A549 (cell line): ENCODE measurements around the gene GPRIN3. TPM values are rescaled to one million over a fixed set of nuclear protein-coding genes. Genes with fewer than 3 reads are reported as not detected.

Experiments
- ATAC-seq, 2 experiments: fragments of 200-7000 bp in 1 of 2; fragments of >200 bp in 1 of 2; cut with Nextera tagmentation in 1 of 2; cut with Tn5 transposase in 1 of 2; 3 replicates each; pipeline versions ENCODE4 v1.8.0 to v1.9.1; 2018 to 2020; ENCODE audit warnings: mild to moderate bottlenecking in 1 of 2, moderate library complexity in 1 of 2
- CTCF ChIA-PET: fragments of 300-600 bp; sonication (Branson Sonifier 250); formaldehyde crosslinking; extraction: SDS; loops from one replicate; lab custom pipeline; 2021; ENCODE audit warnings: antibody characterized with exemption, inconsistent platforms; lab: Yijun Ruan, JAX
- POLR2A ChIA-PET: fragments of 350-600 bp; formaldehyde crosslinking; extraction: SDS; loops from one replicate; lab custom pipeline; 2021; ENCODE audit warnings: antibody characterized with exemption, inconsistent platforms; lab: Yijun Ruan, JAX
- DNase-seq, 2 experiments: peaks; one replicate each; pipeline versions ENCODE4 v3.0.0 to v3.0.0-alpha.2; 2011 to 2016; ENCODE audit warnings: low read depth in 1 of 2, low spot score in 1 of 2
- FAIRE-seq: peaks from 2 replicates; lab custom pipeline; 2011; peaks lifted over from hg19 to GRCh38; lab: Jason Lieb, UNC
- H3K27ac ChIP-seq, 2 experiments: fragments of >200 bp; sonication (Bioruptor Twin); formaldehyde crosslinking; 3 replicates each; pipeline ENCODE4 v1.5.1; 2016 to 2017
- H3K4me1 ChIP-seq: fragments of >200 bp; sonication (Bioruptor Twin); formaldehyde crosslinking; 3 replicates; pipeline ENCODE4 v1.6.1; 2016
- H3K4me2 ChIP-seq: fragments of >200 bp; sonication (Bioruptor Twin); formaldehyde crosslinking; 3 replicates; pipeline ENCODE4 v1.6.1; 2016
- H3K4me3 ChIP-seq: fragments of >200 bp; sonication (Bioruptor Twin); formaldehyde crosslinking; 3 replicates; pipeline ENCODE4 v1.5.1; 2016
- H3K9me3 ChIP-seq: fragments of >200 bp; sonication (Bioruptor Twin); formaldehyde crosslinking; 3 replicates; pipeline ENCODE4 v1.6.1; 2016
- CHD2 ChIP-seq: fragments of 150-350 bp; IDR thresholded peaks from 2 replicates; pipeline ENCODE4 v1.6.1; 2014; ENCODE audit warnings: low read length; ENCODE audit not compliant: partially characterized antibody
- CHD4 ChIP-seq: fragments of 200-600 bp; sonication (generic); IDR thresholded peaks from 2 replicates; pipeline ENCODE4 v1.6.1; 2016; ENCODE audit warnings: antibody characterized with exemption, mild to moderate bottlenecking, borderline replicate concordance
- ESRRA ChIP-seq: fragments of 150-350 bp; IDR thresholded peaks from 2 replicates; pipeline ENCODE4 v1.6.1; 2014; ENCODE audit warnings: mild to moderate bottlenecking, low read length, borderline replicate concordance
- FOSB ChIP-seq: fragments of 250-450 bp; sonication (Bioruptor Pico); IDR thresholded peaks from 2 replicates; pipeline ENCODE4 v1.5.0; 2020; ENCODE audit warnings: mild to moderate bottlenecking, moderate library complexity
- FOSL2 ChIP-seq, 2 experiments: fragments of 450-650 bp in 1 of 2; fragments of >200 bp in 1 of 2; sonication (Bioruptor Twin) in 1 of 2; formaldehyde crosslinking; IDR thresholded peaks; 2 replicates each; pipeline versions ENCODE4 v1.5.0 to v1.6.1; 2016 to 2020; ENCODE audit warnings: mild to moderate bottlenecking in 1 of 2, moderate library complexity in 1 of 2
- FOXS1 ChIP-seq: fragments of 250-450 bp; sonication (Bioruptor Pico); IDR thresholded peaks from 2 replicates; pipeline ENCODE4 v1.5.0; 2020; ENCODE audit warnings: mild to moderate bottlenecking, moderate library complexity
- HOXB13 ChIP-seq: fragments of 250-450 bp; sonication (Bioruptor Pico); IDR thresholded peaks from 2 replicates; pipeline ENCODE4 v1.5.0; 2020; ENCODE audit warnings: low read depth, mild to moderate bottlenecking, moderate library complexity
- JUN ChIP-seq, 2 experiments: fragments of >200 bp; sonication (Bioruptor Twin); formaldehyde crosslinking; IDR thresholded peaks; 2 replicates in 1 of 2; 3 replicates in 1 of 2; pipeline ENCODE4 v1.6.1; 2016 to 2017
- KDM1A ChIP-seq: fragments of 200-600 bp; sonication (generic); IDR thresholded peaks from 2 replicates; pipeline ENCODE4 v1.6.1; 2016; ENCODE audit warnings: low read depth, mild to moderate bottlenecking
- KDM5A ChIP-seq: fragments of 200-600 bp; sonication (generic); IDR thresholded peaks from 2 replicates; pipeline ENCODE4 v1.6.1; 2016; ENCODE audit warnings: antibody characterized with exemption, mild to moderate bottlenecking
- NR3C1 ChIP-seq: fragments of >200 bp; sonication (Bioruptor Twin); formaldehyde crosslinking; IDR thresholded peaks from 3 replicates; pipeline ENCODE4 v1.6.1; 2017
- POLR2A ChIP-seq: IDR thresholded peaks from 2 replicates; pipeline ENCODE4 v1.6.1; 2012; ENCODE audit warnings: mild to moderate bottlenecking, low read length
- RAD21 ChIP-seq, 2 experiments: fragments of >200 bp in 1 of 2; sonication (Bioruptor Twin) in 1 of 2; formaldehyde crosslinking in 1 of 2; IDR thresholded peaks in 1 of 2; conservative IDR thresholded peaks in 1 of 2; 2 replicates in 1 of 2; 3 replicates in 1 of 2; pipeline ENCODE4 v1.6.1; 2012 to 2018; ENCODE audit warnings: inconsistent platforms in 1 of 2
- RARB ChIP-seq: fragments of 250-450 bp; sonication (Bioruptor Pico); IDR thresholded peaks from 2 replicates; pipeline ENCODE4 v1.8.0; 2021; ENCODE audit warnings: mild to moderate bottlenecking, moderate library complexity
- SMC3 ChIP-seq: fragments of >200 bp; sonication (Bioruptor Twin); formaldehyde crosslinking; IDR thresholded peaks from 3 replicates; pipeline ENCODE4 v1.6.1; 2018; ENCODE audit warnings: inconsistent platforms
- SREBF2 ChIP-seq: fragments of 450-650 bp; IDR thresholded peaks from 2 replicates; pipeline ENCODE4 v1.6.1; 2014; ENCODE audit warnings: mild to moderate bottlenecking, moderate library complexity
- ZC3H11A ChIP-seq: fragments of 450-650 bp; IDR thresholded peaks from 2 replicates; pipeline ENCODE4 v1.6.1; 2014; ENCODE audit warnings: antibody characterized with exemption, mild to moderate bottlenecking
- ZNF302 ChIP-seq: fragments of 250-450 bp; sonication (Bioruptor Pico); IDR thresholded peaks from 2 replicates; pipeline ENCODE4 v1.9.0; 2021; ENCODE audit warnings: inconsistent platforms, mild to moderate bottlenecking, moderate library complexity
- WGBS: methylation state at CpG from one replicate; pipeline ENCODE4 v1.1.6; 2017; ENCODE audit errors: missing lambda C conversion rate; 5-methylcytosine and 5-hydroxymethylcytosine counted together
- polyA plus RNA-seq, 4 experiments: library from polyadenylated mRNA; depleted of rRNA in 3 of 4; stranded (reverse); fragments of >200 nt; fragmentation: RNase III in 1 of 4; extraction: RNeasy Plus Mini Kit Qiagen cat#74134 plus additional on column Dnase treatment in 1 of 4; gene quantifications; 2 replicates in 3 of 4; 3 replicates in 1 of 4; pipeline ENCODE4 v1.2.3, GENCODE V29; 2011 to 2017
- TF ChIP-seq, protein P1 (sequence below): fragments of >200 bp; sonication (Bioruptor Twin); formaldehyde crosslinking; IDR thresholded peaks from 2 replicates; pipeline ENCODE4 v1.6.1; 2016
- TF ChIP-seq, protein P2 (sequence below): fragments of 250-450 bp; sonication (Bioruptor Pico); IDR thresholded peaks from 2 replicates; pipeline ENCODE4 v1.5.0; 2021; ENCODE audit warnings: mild to moderate bottlenecking, moderate library complexity, borderline replicate concordance
- TF ChIP-seq, protein P3 (sequence below): IDR thresholded peaks from 2 replicates; pipeline ENCODE4 v1.6.1; 2012
- TF ChIP-seq, protein P4 (sequence below): fragments of 450-650 bp; IDR thresholded peaks from 2 replicates; pipeline ENCODE4 v1.6.1; 2014; ENCODE audit warnings: antibody characterized with exemption
- TF ChIP-seq, protein P5 (sequence below): IDR thresholded peaks from 2 replicates; pipeline ENCODE4 v1.6.1; 2012; ENCODE audit warnings: low read depth, borderline replicate concordance
- TF ChIP-seq, protein P6 (sequence below): fragments of >200 bp; sonication (Bioruptor Twin); formaldehyde crosslinking; IDR thresholded peaks from 3 replicates; pipeline ENCODE4 v1.6.1; 2016

GPRIN3 gene
- polyA plus RNA-seq, 2 of the 4 experiments (the other 2 are of a cell fraction): 6.8 to 18.7 TPM

DNA sequence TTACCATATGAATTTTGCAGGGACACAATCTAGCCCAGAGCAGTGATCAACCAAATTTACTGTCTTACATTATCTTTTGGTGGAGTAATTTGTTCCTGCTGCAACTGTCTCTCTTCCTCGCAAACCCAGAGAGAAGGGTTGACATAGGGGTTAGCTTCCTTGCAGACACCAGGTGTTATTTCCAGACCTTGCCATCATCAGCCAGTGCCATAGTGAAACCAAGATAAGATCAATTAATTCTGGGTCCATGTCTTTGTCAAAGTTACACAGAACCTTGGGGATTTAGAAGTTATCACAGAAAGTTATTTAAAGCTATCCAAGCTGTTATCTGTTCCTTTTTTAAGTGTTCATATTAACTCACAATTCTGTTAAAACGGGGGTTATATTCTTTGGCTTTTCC is 23.6 kb upstream of the GPRIN3 start:
- no peaks in the 10 kb centered on the region for H3K4me1 ChIP-seq
- ChIA-PET CTCF (no interaction called here), POLR2A (no interaction called here)
- no peak overlapping the region for H3K4me2 ChIP-seq
- FAIRE-seq (no peak), DNase-seq (no peak), ATAC-seq (no peak)
- 94% methylated on average over 2 of the region's 2 CpGs for WGBS
- TF ChIP-seq ZC3H11A: no peak
- no peak for TF ChIP-seq KDM5A
- TF ChIP-seq, protein P1, sequence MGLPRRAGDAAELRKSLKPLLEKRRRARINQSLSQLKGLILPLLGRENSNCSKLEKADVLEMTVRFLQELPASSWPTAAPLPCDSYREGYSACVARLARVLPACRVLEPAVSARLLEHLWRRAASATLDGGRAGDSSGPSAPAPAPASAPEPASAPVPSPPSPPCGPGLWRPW: no peak
- TF ChIP-seq, protein P2, sequence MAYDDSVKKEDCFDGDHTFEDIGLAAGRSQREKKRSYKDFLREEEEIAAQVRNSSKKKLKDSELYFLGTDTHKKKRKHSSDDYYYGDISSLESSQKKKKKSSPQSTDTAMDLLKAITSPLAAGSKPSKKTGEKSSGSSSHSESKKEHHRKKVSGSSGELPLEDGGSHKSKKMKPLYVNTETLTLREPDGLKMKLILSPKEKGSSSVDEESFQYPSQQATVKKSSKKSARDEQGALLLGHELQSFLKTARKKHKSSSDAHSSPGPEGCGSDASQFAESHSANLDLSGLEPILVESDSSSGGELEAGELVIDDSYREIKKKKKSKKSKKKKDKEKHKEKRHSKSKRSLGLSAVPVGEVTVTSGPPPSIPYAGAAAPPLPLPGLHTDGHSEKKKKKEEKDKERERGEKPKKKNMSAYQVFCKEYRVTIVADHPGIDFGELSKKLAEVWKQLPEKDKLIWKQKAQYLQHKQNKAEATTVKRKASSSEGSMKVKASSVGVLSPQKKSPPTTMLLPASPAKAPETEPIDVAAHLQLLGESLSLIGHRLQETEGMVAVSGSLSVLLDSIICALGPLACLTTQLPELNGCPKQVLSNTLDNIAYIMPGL (CRISPR knock-in tag): no peak
- no peak for TF ChIP-seq CHD4
- TF ChIP-seq, protein P3, sequence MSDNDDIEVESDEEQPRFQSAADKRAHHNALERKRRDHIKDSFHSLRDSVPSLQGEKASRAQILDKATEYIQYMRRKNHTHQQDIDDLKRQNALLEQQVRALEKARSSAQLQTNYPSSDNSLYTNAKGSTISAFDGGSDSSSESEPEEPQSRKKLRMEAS: no peak
- no peak for TF ChIP-seq CHD2
- TF ChIP-seq, protein P4, sequence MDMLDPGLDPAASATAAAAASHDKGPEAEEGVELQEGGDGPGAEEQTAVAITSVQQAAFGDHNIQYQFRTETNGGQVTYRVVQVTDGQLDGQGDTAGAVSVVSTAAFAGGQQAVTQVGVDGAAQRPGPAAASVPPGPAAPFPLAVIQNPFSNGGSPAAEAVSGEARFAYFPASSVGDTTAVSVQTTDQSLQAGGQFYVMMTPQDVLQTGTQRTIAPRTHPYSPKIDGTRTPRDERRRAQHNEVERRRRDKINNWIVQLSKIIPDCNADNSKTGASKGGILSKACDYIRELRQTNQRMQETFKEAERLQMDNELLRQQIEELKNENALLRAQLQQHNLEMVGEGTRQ: no peak
- no peak for TF ChIP-seq POLR2A
- no peak for TF ChIP-seq ZNF302 (CRISPR knock-in tag)
- no peak for TF ChIP-seq SMC3
- no peak for TF ChIP-seq FOXS1 (CRISPR knock-in tag)
- no peak for TF ChIP-seq NR3C1
- TF ChIP-seq SREBF2: no peak
- TF ChIP-seq HOXB13: no peak
- TF ChIP-seq RARB (CRISPR knock-in tag): no peak
- TF ChIP-seq, protein P5, sequence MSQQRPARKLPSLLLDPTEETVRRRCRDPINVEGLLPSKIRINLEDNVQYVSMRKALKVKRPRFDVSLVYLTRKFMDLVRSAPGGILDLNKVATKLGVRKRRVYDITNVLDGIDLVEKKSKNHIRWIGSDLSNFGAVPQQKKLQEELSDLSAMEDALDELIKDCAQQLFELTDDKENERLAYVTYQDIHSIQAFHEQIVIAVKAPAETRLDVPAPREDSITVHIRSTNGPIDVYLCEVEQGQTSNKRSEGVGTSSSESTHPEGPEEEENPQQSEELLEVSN: no peak
- TF ChIP-seq FOSL2 (IDR thresholded peaks at IDR 0.05): no peak
- no peak for TF ChIP-seq FOSL2 (CRISPR knock-in tag; IDR thresholded peaks at IDR 0.05)
- H3K27ac ChIP-seq: no peak overlapping the region
- H3K9me3 ChIP-seq: no peaks in the 10 kb centered on the region
- H3K4me3 ChIP-seq: no peak overlapping the region

DNA sequence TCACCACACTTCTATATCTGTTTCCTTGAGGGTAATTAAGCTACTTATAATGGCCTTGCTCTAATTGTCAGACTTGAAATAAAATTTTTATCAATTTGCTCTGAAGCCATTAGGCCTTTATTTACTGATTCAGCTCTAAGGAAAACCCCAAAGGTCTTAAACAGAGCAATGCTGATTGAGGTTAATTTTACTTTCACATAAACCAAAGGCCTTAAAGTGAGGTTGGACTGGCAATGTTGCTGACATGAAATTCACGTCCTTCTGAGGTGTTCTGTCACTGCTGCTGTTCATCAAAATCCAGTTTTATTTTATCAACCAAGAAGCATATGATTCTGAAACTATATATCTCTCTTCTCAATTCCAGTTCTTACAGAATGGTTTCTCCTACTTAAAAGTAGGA is 21.7 kb upstream of the GPRIN3 start:
- FAIRE-seq: no peak
- POLR2A ChIA-PET: no interaction called here
- no peak for ATAC-seq
- H3K27ac ChIP-seq: no peak overlapping the region
- WGBS: 60% methylated on average over 1 of the region's 1 CpG
- CTCF ChIA-PET: no interaction called here
- no peak overlapping the region for H3K4me2 ChIP-seq
- no peak for DNase-seq
- no peaks in the 10 kb centered on the region for H3K9me3 ChIP-seq
- H3K4me1 ChIP-seq: no peaks in the 10 kb centered on the region
- H3K4me3 ChIP-seq: no peak overlapping the region
- TF ChIP-seq ESRRA (no peak), JUN (IDR thresholded peaks at IDR 0.05) (no peak), RAD21 (conservative IDR thresholded peaks at IDR 0.05 in 1 of 2, IDR thresholded peaks at IDR 0.05 in 1 of 2) (no peak), ZNF302 (CRISPR knock-in tag) (no peak), KDM1A (no peak), FOSB (no peak)
- TF ChIP-seq, protein P4: no peak
- TF ChIP-seq, protein P6, sequence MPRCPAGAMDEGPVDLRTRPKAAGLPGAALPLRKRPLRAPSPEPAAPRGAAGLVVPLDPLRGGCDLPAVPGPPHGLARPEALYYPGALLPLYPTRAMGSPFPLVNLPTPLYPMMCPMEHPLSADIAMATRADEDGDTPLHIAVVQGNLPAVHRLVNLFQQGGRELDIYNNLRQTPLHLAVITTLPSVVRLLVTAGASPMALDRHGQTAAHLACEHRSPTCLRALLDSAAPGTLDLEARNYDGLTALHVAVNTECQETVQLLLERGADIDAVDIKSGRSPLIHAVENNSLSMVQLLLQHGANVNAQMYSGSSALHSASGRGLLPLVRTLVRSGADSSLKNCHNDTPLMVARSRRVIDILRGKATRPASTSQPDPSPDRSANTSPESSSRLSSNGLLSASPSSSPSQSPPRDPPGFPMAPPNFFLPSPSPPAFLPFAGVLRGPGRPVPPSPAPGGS: no peak
